GM12891 (cell line): ENCODE results near the gene TRIP4.

Experiments used
- POLR2A ChIP-seq: IDR thresholded peaks from 2 replicates; pipeline ENCODE4 v1.6.1; 2011; ENCODE audit warnings: low read depth, low read length, control low read depth
- SPI1 ChIP-seq: IDR thresholded peaks from 2 replicates; pipeline ENCODE4 v1.6.1; 2011; ENCODE audit warnings: low read depth, low read length, control low read depth

GRCh38 chr15:64502551-64502950 lies 114.9 kb downstream of the TRIP4 start:
- no peak for TF ChIP-seq POLR2A
- no peak for TF ChIP-seq SPI1
